BE2C (cell line): ENCODE data around the gene NEUROD1.

Source experiments
- DNase-seq: peaks from one replicate; pipeline ENCODE4 v3.0.0-alpha.2; 2020
- H3K27me3 ChIP-seq: fragments of 250-450 bp; sonication (Bioruptor Pico); 2 replicates; pipeline ENCODE4 v1.5.1; 2020; ENCODE audit warnings: mild to moderate bottlenecking
- H3K36me3 ChIP-seq: fragments of 250-450 bp; sonication (Bioruptor Pico); 2 replicates; pipeline ENCODE4 v1.5.1; 2020; ENCODE audit warnings: mild to moderate bottlenecking
- H3K4me1 ChIP-seq: fragments of 250-450 bp; sonication (Bioruptor Pico); 2 replicates; pipeline ENCODE4 v1.5.1; 2020
- H3K4me3 ChIP-seq: 2 replicates; pipeline ENCODE4 v1.5.1; 2011; ENCODE audit warnings: low read depth, low read length
- H3K9me3 ChIP-seq: fragments of 250-450 bp; sonication (Bioruptor Pico); 2 replicates; pipeline ENCODE4 v1.5.1; 2020
- CTCF ChIP-seq: IDR thresholded peaks from 2 replicates; pipeline ENCODE4 v1.5.1; 2012; ENCODE audit warnings: mild to moderate bottlenecking, low read depth, low read length

NEUROD1 gene

GRCh38 chr2:181632733-181633401, 47.5 kb downstream of the NEUROD1 start:
- H3K27me3 ChIP-seq, result no peaks in the 10 kb centered on the region
- H3K4me1 ChIP-seq, result no peaks in the 10 kb centered on the region
- DNase-seq, result no peak
- no peak for TF ChIP-seq CTCF
- H3K36me3 ChIP-seq, result no peaks in the 10 kb centered on the region
- H3K4me3 ChIP-seq, result no peak overlapping the region
- H3K9me3 ChIP-seq, result no peaks in the 10 kb centered on the region

DNA sequence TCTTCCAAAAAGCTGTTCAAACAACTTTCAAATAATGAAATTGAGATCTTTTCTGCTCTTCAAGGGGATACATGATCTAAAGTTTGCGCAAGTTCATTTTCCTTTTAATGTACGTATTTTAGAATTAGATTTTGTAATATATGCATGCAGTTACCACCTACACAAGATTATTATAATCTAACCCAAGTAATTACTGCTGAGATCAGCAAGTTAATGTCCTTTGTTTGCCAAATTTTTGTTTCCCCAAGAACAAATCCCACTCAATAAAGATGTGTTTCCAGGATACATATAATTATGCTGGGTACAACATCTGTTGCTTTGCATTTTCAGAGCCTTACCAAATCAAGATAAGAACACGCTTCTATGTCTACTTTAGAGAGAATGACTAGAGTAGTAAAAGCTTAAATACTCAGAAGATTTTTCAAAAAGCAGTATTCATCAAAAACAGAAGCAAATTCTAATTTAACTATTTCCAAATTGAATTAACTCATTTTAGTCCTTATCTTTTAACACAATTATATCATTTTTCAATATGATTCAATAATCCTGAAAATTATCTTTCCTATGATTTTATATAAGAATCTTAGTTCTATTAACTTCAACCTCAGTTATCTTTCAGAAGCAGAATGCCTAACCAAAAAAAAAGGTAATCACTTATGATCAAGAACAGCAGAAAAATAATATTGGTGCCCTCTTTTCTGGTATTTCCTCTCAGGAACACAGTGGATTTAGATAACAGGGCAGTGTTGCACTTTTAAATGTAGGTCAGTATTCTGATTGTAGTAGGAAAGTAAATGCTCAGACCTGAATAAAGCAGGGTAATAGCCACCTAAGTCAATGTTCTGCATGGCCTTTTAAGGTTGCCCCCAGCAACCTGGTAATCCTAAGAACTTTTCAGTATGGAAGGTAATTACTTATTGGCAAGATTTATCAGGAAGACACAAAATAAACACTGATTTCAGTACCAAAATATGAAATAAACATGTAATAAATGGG, 51.4 kb downstream of the NEUROD1 start:
- no peaks in the 10 kb centered on the region for H3K4me1 ChIP-seq
- no peak overlapping the region for H3K4me3 ChIP-seq
- no peak for DNase-seq
- H3K9me3 ChIP-seq, result no peaks in the 10 kb centered on the region
- no peaks in the 10 kb centered on the region for H3K27me3 ChIP-seq
- no peak for TF ChIP-seq CTCF
- H3K36me3 ChIP-seq, result no peaks in the 10 kb centered on the region

DNA sequence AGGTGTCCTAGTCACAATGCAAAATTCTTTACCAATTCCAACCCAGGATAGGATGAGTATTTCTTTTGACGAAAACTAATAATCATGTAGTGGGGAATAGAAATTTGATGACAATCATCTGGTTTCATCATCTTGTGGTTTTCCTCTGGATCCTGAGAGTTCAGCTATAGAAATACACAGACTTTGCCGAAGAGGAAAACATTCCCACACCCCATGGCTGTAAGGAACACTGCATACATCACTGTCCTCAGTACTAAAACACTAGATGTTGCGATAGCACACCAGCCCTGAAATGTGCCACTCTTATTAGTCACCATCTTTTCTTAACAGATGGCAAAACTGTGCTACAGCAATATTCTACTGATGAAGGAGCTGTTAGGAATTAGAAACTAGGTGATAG, 52.8 kb downstream of the NEUROD1 start:
- H3K27me3 ChIP-seq, result no peaks in the 10 kb centered on the region
- no peak for DNase-seq
- TF ChIP-seq CTCF, result no peak

DNA sequence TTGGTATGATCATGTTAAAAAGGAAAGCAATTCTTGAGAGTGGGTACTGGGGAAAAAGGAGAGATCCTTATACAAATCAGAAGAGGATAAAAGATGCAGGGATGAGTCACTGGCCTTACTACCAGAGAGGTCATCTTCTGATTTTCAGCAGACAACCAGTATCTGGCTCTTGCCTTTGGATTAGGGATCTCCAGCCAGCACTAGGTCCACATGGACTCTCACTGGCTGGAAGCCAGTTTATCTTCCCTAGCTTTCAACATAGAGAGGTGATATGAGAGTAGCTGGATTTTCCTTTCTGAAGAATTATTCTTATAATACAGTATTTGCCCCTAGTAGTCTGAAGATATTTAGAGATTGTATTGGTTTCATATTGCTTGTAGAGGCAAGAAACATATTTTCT, 53.6 kb downstream of the NEUROD1 start:
- DNase-seq, result no peak
- Histone ChIP-seq H3K27me3 (no peaks in the 10 kb centered on the region), H3K4me1 (no peaks in the 10 kb centered on the region), H3K4me3 (no peak overlapping the region), H3K36me3 (no peaks in the 10 kb centered on the region), H3K9me3 (no peaks in the 10 kb centered on the region)
- no peak for TF ChIP-seq CTCF

More for the DNA sequence above, 52.8 kb downstream of the NEUROD1 start:
- Histone ChIP-seq H3K36me3 (no peaks in the 10 kb centered on the region), H3K9me3 (no peaks in the 10 kb centered on the region), H3K4me3 (no peak overlapping the region), H3K4me1 (no peaks in the 10 kb centered on the region)
